ENCODE results near the gene CDKAL1. TPM values are rescaled to one million over a fixed set of nuclear protein-coding genes. Genes with fewer than 3 reads are reported as not detected.

The CDKAL1 gene
- total and polyA plus RNA-seq, 11 donors, result 3.2 to 14.3 (median 9.3) TPM

DNA sequence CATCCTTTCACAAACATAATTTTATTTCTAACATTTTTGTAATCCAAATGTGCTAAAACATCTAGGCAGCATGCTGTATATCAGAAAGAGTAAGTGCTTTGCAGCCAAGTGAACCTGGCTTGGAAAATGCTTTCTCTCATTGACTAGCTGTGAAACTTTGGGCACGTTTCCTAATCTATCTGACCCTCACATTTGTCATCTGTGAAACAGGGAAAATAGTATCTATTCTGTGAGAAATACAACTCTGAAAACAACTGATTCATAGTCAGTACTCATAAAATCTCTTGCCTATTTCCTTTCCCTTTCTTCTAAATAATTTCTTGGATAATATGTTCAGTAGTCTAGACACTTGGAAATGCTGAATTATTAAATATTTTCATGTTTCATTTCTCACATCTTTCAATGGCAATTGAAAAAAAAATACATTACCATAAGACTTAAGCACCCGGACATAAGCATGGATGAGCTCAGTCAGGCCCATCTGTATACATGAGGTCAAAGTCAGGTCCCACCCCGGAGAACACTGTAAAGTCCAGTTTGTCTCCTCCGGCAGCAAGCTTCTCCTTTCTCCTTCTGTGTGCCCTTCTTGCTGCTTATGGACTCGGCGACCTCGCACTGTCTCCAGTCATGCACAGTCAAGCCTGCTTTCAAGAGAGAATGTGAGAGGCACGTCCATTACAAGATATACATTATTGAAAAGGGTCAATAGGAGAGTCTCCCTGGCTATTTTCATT lies 604.2 kb downstream of the CDKAL1 start:
- Histone ChIP-seq H3K27ac (no peak overlapping the region), H3K9me3 (no peaks in the 10 kb centered on the region), H3K4me1 (peaks cover 0 to 8% (median 0%) of the 10 kb centered on the region in 12 donors), H3K4me3 (no peak overlapping the region), H3K36me3 (no peaks in the 10 kb centered on the region), H3K27me3 (no peaks in the 10 kb centered on the region)
- DNase-seq (no peak), ATAC-seq (no peak)
- WGBS, 4 donors, result 77 to 87% (median 80%) methylated on average over 8 of the region's 8 CpGs
- intact Hi-C loops (cut with DNase I), result no loop called here
- TF ChIP-seq POLR2A (IDR thresholded peaks at IDR 0.05), result no peak
- TF ChIP-seq, protein P1, sequence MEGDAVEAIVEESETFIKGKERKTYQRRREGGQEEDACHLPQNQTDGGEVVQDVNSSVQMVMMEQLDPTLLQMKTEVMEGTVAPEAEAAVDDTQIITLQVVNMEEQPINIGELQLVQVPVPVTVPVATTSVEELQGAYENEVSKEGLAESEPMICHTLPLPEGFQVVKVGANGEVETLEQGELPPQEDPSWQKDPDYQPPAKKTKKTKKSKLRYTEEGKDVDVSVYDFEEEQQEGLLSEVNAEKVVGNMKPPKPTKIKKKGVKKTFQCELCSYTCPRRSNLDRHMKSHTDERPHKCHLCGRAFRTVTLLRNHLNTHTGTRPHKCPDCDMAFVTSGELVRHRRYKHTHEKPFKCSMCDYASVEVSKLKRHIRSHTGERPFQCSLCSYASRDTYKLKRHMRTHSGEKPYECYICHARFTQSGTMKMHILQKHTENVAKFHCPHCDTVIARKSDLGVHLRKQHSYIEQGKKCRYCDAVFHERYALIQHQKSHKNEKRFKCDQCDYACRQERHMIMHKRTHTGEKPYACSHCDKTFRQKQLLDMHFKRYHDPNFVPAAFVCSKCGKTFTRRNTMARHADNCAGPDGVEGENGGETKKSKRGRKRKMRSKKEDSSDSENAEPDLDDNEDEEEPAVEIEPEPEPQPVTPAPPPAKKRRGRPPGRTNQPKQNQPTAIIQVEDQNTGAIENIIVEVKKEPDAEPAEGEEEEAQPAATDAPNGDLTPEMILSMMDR (IDR thresholded peaks at IDR 0.05), result no peak

- ATAC-seq (no peak), DNase-seq (no peak)
- Histone ChIP-seq H3K9me3 (no peaks in the 10 kb centered on the region), H3K4me3 (no peak overlapping the region), H3K27ac (no peak overlapping the region), H3K27me3 (no peaks in the 10 kb centered on the region), H3K4me1 (peaks cover 0 to 3% (median 0%) of the 10 kb centered on the region in 12 donors), H3K36me3 (no peaks in the 10 kb centered on the region)
- intact Hi-C loops (cut with DNase I), result no loop called here
- TF ChIP-seq, protein P1 (IDR thresholded peaks at IDR 0.05), result no peak
- WGBS, 4 donors, result 90 to 94% (median 92%) methylated on average over 6 of the region's 6 CpGs
Measured at GRCh38 chr6:21140966-21141365, 606.7 kb downstream of the CDKAL1 start.

GRCh38 chr6:21141616-21142303 lies 607.5 kb downstream of the CDKAL1 start:
- ATAC-seq (no peak), DNase-seq (no peak)
- peaks cover 0 to 3% (median 0%) of the 10 kb centered on the region in 12 donors for H3K4me1 ChIP-seq
- WGBS, 4 donors, result 100% methylated on average over 1 of the region's 1 CpG
- no peaks in the 10 kb centered on the region for H3K9me3 ChIP-seq
- H3K4me3 ChIP-seq, result no peak overlapping the region
- no peaks in the 10 kb centered on the region for H3K27me3 ChIP-seq
- no peak for TF ChIP-seq POLR2A (IDR thresholded peaks at IDR 0.05)
- TF ChIP-seq, protein P1 (IDR thresholded peaks at IDR 0.05), result no peak
- H3K27ac ChIP-seq, result no peak overlapping the region
- no peaks in the 10 kb centered on the region for H3K36me3 ChIP-seq
- intact Hi-C loops (cut with DNase I), result no loop called here

DNA sequence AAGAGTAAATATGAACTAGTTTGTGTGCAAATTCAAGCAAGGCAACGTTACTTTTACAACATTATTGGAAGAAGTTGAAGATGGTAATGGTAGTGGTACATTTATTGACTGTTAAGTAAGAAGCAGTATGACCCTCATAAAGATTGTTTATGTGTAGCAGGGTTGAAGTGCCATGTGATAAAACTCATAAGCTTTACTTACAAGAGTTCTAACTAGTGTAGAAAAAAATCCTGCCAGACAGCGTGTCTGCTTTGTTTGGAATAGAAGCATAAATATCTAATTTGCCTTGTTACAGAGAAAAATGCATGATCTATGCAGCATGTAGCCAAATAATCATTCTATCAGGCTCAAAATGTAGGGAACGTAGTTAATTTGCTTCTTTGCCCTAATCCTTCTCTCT lies 608.5 kb downstream of the CDKAL1 start:
- Histone ChIP-seq H3K27ac (no peak overlapping the region), H3K4me1 (peaks cover 0 to 3% (median 0%) of the 10 kb centered on the region in 12 donors), H3K27me3 (no peaks in the 10 kb centered on the region), H3K36me3 (no peaks in the 10 kb centered on the region), H3K4me3 (no peak overlapping the region), H3K9me3 (no peaks in the 10 kb centered on the region)
- no peak for ATAC-seq
- intact Hi-C loops (cut with DNase I), result no loop called here
- no peak for DNase-seq
- no peak for TF ChIP-seq POLR2A (IDR thresholded peaks at IDR 0.05)
- TF ChIP-seq, protein P1 (IDR thresholded peaks at IDR 0.05), result no peak
- 90 to 96% (median 94%) methylated on average over 3 of the region's 3 CpGs for WGBS, 4 donors
